Left lung (tissue), 10 donors: ENCODE measurements around the gene NFAT5. TPM values are rescaled to one million over a fixed set of nuclear protein-coding genes. Genes with fewer than 3 reads are reported as not detected.

Experiments used
- ATAC-seq: fragments of 200-7000 bp; cut with Tn5 transposase; one replicate; pipeline ENCODE4 v1.9.1; 2020; ENCODE audit warnings: moderate library complexity
- DNase-seq, 4 donors: peaks; one replicate each; pipeline ENCODE4 v3.0.0-alpha.2; 2013 to 2020
- H3K27ac ChIP-seq, 2 donors: fragments of 200-600 bp; sonication (generic) in 1 of 2; one replicate each; pipeline versions ENCODE4 v1.5.0 to v1.8.0; 2020 to 2021
- H3K27me3 ChIP-seq, 2 donors: fragments of 200-600 bp; sonication (generic) in 1 of 2; one replicate each; pipeline versions ENCODE4 v1.5.0 to v1.8.0; 2020 to 2021
- H3K36me3 ChIP-seq, 2 donors: fragments of 200-600 bp; sonication (generic) in 1 of 2; one replicate each; pipeline versions ENCODE4 v1.5.0 to v1.8.0; 2020 to 2021
- H3K4me1 ChIP-seq, 2 donors: fragments of 200-600 bp; one replicate each; pipeline ENCODE4 v1.8.0; 2021
- H3K4me3 ChIP-seq, 2 donors: fragments of 200-600 bp; sonication (generic) in 1 of 2; one replicate each; pipeline versions ENCODE4 v1.5.0 to v1.8.0; 2020 to 2021; ENCODE audit warnings: mild to moderate bottlenecking in 1 of 2
- H3K9me3 ChIP-seq, 2 donors: fragments of 200-600 bp; sonication (generic) in 1 of 2; one replicate each; pipeline versions ENCODE4 v1.5.0 to v1.8.0; 2020 to 2021
- CTCF ChIP-seq, 2 donors: fragments of 200-600 bp; sonication (generic) in 1 of 2; IDR thresholded peaks; one replicate each; pipeline versions ENCODE4 v1.5.0 to v1.8.0; 2021; ENCODE audit warnings: antibody characterized with exemption in 2 of 2
- intact Hi-C, 2 donors: fragments of 100-400 bp; cut with DNase I; formaldehyde crosslinking; loops; one replicate each; pipeline versions ENCODE4 v1.11.2 to v1.14.2; 2022
- polyA plus RNA-seq, 6 donors: library from polyadenylated mRNA; unstranded; fragments of 120-200 nt; gene quantifications; one replicate each; pipeline ENCODE4 v1.2.1, GENCODE V29; 2013; ENCODE audit not compliant: insufficient read length in 6 of 6
- total RNA-seq, 2 donors: library from RNA; stranded (reverse); fragmentation: NEBNext Ultra II Directional; extraction: Animal tissue kit (Norgen Biotek cat#: 25700); gene quantifications; one replicate each; pipeline ENCODE4 v1.2.1, GENCODE V29; 2021
- donor health status: DM: no; HTN: yes; CAD: no.
- donor health status: DM: no; HTN: no; CAD: no.

The NFAT5 gene
- total and polyA plus RNA-seq, 8 donors, result 44.8 to 66.0 (median 57.9) TPM

- Histone ChIP-seq H3K36me3 (peaks cover 0 to 45% of the 10 kb centered on the region in 2 donors), H3K9me3 (no peaks in the 10 kb centered on the region), H3K4me3 (no peak overlapping the region), H3K27ac (no peak overlapping the region), H3K4me1 (no peaks in the 10 kb centered on the region), H3K27me3 (no peaks in the 10 kb centered on the region)
- TF ChIP-seq CTCF (IDR thresholded peaks at IDR 0.05), result no peak
- intact Hi-C loops, result loop anchor here in 1 of 2 donors (10.0 kb wide), 1 partner anchor 55 kb away; the partner anchor contains the start of gene NOB1
- no peak for ATAC-seq
- DNase-seq, result no peak
Measured at GRCh38 chr16:69699915-69700314, 134.1 kb downstream of the NFAT5 start.

GRCh38 chr16:69701452-69701851 lies 135.7 kb downstream of the NFAT5 start:
- no peak for TF ChIP-seq CTCF (IDR thresholded peaks at IDR 0.05)
- Histone ChIP-seq H3K4me1 (no peaks in the 10 kb centered on the region), H3K27ac (no peak overlapping the region), H3K9me3 (no peaks in the 10 kb centered on the region), H3K27me3 (no peaks in the 10 kb centered on the region), H3K36me3 (peaks cover 0 to 30% of the 10 kb centered on the region in 2 donors), H3K4me3 (no peak overlapping the region)
- DNase-seq, result no peak
- intact Hi-C loops, result loop anchor here in 1 of 2 donors (10.0 kb wide), 1 partner anchor 53 kb away; the partner anchor contains the start of gene NOB1
- no peak for ATAC-seq

GRCh38 chr16:69701866-69702265 lies 136.1 kb downstream of the NFAT5 start:
- TF ChIP-seq CTCF (IDR thresholded peaks at IDR 0.05), result no peak
- Histone ChIP-seq H3K4me1 (no peaks in the 10 kb centered on the region), H3K4me3 (no peak overlapping the region), H3K9me3 (no peaks in the 10 kb centered on the region), H3K27me3 (no peaks in the 10 kb centered on the region), H3K36me3 (peaks cover 0 to 26% of the 10 kb centered on the region in 2 donors), H3K27ac (no peak overlapping the region)
- no peak for DNase-seq
- ATAC-seq, result no peak
- intact Hi-C loops, result loop anchor here in 1 of 2 donors (10.0 kb wide), 1 partner anchor 53 kb away; the partner anchor contains the start of gene NOB1

- Histone ChIP-seq H3K36me3 (peaks cover 0 to 25% of the 10 kb centered on the region in 2 donors), H3K4me3 (no peak overlapping the region), H3K27ac (no peak overlapping the region), H3K27me3 (no peaks in the 10 kb centered on the region), H3K4me1 (no peaks in the 10 kb centered on the region), H3K9me3 (no peaks in the 10 kb centered on the region)
- intact Hi-C loops, result loop anchor here in 1 of 2 donors (10.0 kb wide), 1 partner anchor 51 kb away; the partner anchor contains the start of gene NOB1
- DNase-seq (no peak), ATAC-seq (peak; percentile 43)
- no peak for TF ChIP-seq CTCF (IDR thresholded peaks at IDR 0.05)
Measured at GRCh38 chr16:69703638-69704037, 137.9 kb downstream of the NFAT5 start.

GRCh38 chr16:69706256-69706974 lies 140.6 kb downstream of the NFAT5 start:
- Histone ChIP-seq H3K4me1 (peaks cover 2 to 5% of the 10 kb centered on the region in 2 donors), H3K9me3 (no peaks in the 10 kb centered on the region), H3K4me3 (no peak overlapping the region), H3K27ac (no peak overlapping the region), H3K36me3 (peaks cover 0 to 27% of the 10 kb centered on the region in 2 donors), H3K27me3 (no peaks in the 10 kb centered on the region)
- TF ChIP-seq CTCF (IDR thresholded peaks at IDR 0.05), result no peak
- intact Hi-C loops, result loop anchor here in 1 of 2 donors (10.0 kb wide), 1 partner anchor 48 kb away; the partner anchor contains the start of gene NOB1
- ATAC-seq (peak; percentile 26), DNase-seq (peak in 1 of 4 donors; percentile 41)
